PFSK-1 (cell line): Measurements from ENCODE around the gene PATL2.

Experiments
- FOXP2 ChIP-seq: optimal IDR thresholded peaks from 2 replicates; pipeline ENCODE3; 2011; ENCODE audit warnings: borderline replicate concordance, control low read depth, inconsistent platforms; ENCODE audit not compliant: insufficient read depth; ENCODE audit errors: extremely low read length, extremely low read depth
- POLR2AphosphoS5 ChIP-seq: IDR thresholded peaks from 2 replicates; pipeline ENCODE4 v1.6.1; 2012; ENCODE audit warnings: low read depth, mild to moderate bottlenecking, control low read depth, low read length, moderate library complexity
- REST ChIP-seq, 2 experiments: IDR thresholded peaks; 2 replicates each; pipeline versions ENCODE4 v1.6.1 to v1.8.0; 2011 to 2012; ENCODE audit warnings: low read depth in 2 of 2, low read length in 2 of 2, control low read depth in 1 of 2, inconsistent platforms in 1 of 2, mild to moderate bottlenecking in 1 of 2, moderate library complexity in 1 of 2; ENCODE audit not compliant: insufficient read depth in 1 of 2
- SIN3A ChIP-seq: IDR thresholded peaks from 2 replicates; pipeline ENCODE4 v1.6.1; 2012; ENCODE audit warnings: mild to moderate bottlenecking, low read length, moderate library complexity, borderline replicate concordance; ENCODE audit not compliant: insufficient read depth
- TAF1 ChIP-seq: IDR thresholded peaks from 2 replicates; pipeline ENCODE4 v1.6.1; 2012; ENCODE audit warnings: low read length, control low read depth, borderline replicate concordance; ENCODE audit not compliant: insufficient read depth

The PATL2 gene

DNA sequence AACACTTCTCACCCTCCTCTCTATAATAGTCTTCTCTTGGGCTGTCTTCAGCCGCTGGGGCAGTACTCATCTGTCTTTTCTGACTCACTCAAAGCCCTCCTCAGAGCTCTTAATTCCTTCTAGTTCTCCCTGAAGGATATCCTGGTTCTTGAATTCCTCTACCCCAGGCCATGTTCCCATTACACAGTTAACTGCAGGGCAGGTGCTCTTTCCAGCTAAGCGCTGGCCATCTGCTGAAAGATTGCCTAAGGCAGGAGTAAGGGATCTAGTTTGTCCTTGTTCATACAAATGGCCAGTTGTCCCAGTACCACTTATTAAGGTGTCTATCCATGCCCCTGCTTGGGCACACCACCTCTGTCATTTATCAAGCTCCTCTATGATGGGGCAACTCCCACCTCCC, 37.5 kb downstream of the PATL2 start:
- TF ChIP-seq REST (IDR thresholded peaks at IDR 0.05; ENCODE audit: insufficient read depth in 1 of 2, low read depth in 2 of 2, low read length in 2 of 2) (no peak), FOXP2 (no peak), POLR2AphosphoS5 (no peak), SIN3A (no peak), TAF1 (no peak)

GRCh38 chr15:44670087-44670950, 40.8 kb downstream of the PATL2 start:
- no peak for TF ChIP-seq SIN3A
- TF ChIP-seq TAF1: no peak
- TF ChIP-seq FOXP2: no peak
- TF ChIP-seq POLR2AphosphoS5: no peak
- no peak for TF ChIP-seq REST (IDR thresholded peaks at IDR 0.05; ENCODE audit: insufficient read depth in 1 of 2, low read depth in 2 of 2, low read length in 2 of 2)

- TF ChIP-seq TAF1 (no peak), REST (IDR thresholded peaks at IDR 0.05; ENCODE audit: insufficient read depth in 1 of 2, low read depth in 2 of 2, low read length in 2 of 2) (no peak)
These were observed 42.2 kb downstream of the PATL2 start for GRCh38 chr15:44668921-44669320.

GRCh38 chr15:44667039-44667360, 44.1 kb downstream of the PATL2 start:
- TF ChIP-seq TAF1 (no peak), POLR2AphosphoS5 (no peak), SIN3A (no peak)

DNA sequence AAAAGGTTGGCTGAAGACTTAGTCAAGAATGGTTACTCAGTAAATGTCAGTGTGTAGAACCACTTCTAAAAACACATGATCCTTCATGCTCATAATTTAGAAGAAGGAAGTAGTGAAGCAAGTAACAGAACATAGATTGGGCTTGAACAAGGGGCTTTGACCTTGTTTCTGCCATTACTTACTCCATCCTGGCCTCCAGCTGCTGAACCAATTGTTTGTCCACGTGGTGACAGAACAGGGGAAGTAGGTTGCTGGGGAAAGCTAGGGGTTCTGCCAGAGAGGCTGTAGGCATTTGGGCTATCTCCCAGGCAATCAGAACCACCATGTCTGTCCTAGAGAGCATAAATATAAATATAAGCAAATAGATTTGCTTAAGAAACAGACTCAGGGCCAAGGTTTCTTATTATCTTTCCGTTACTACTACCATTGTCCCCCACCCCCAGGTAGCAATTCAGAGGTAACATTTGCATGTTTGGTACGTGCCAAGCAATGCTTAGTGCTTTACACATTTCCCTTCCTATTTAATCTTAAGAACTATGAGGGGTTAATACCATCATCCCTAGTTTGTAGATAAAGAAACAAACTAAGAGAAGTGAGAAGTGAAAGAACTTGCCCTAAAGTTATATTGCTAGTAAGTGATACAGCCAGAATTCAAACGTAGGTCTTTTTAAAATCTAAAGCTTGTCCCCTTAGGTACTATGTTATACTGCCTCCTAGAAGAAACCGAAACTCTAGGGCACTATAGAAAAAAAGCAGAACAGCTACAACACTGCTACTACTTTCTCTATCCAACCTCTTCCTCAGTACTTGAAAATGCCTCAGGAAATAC, 44.7 kb downstream of the PATL2 start:
- TF ChIP-seq FOXP2 (no peak), REST (IDR thresholded peaks at IDR 0.05; ENCODE audit: insufficient read depth in 1 of 2, low read depth in 2 of 2, low read length in 2 of 2) (no peak), SIN3A (no peak), TAF1 (no peak), POLR2AphosphoS5 (no peak)
